Activated T-helper 1 cell treated with anti-CD3 and anti-CD28 coated beads, Interleukin-12 subunit alpha, Interleukin-12 subunit beta, Interleukin-2, Interleukin-4 antibody, amounts not matched to agents 30 ng/mL and 10 ng/mL and 1 ng/mL, durations not matched to agents 14 hours and 24 hours and 36 hours (primary cell): ENCODE data around the gene OLFM3. TPM values are rescaled to one million over a fixed set of nuclear protein-coding genes. Genes with fewer than 3 reads are reported as not detected.

Experiments
- DNase-seq: peaks from one replicate; pipeline ENCODE4 v3.0.0; 2021; ENCODE audit warnings: low spot score
- H3K27ac Mint-ChIP-seq: one replicate; pipeline ENCODE4 v1.8.0; 2021; ENCODE audit warnings: mild to moderate bottlenecking, mixed read lengths
- H3K27me3 Mint-ChIP-seq: one replicate; pipeline ENCODE4 v1.8.0; 2022; ENCODE audit warnings: mild to moderate bottlenecking, moderate library complexity, mixed read lengths; ENCODE audit not compliant: insufficient read depth
- H3K36me3 Mint-ChIP-seq: one replicate; pipeline ENCODE4 v1.8.0; 2021; ENCODE audit warnings: low read depth, mixed read lengths
- H3K4me1 Mint-ChIP-seq: one replicate; pipeline ENCODE4 v1.8.0; 2021; ENCODE audit warnings: low read depth, mixed read lengths
- H3K4me3 Mint-ChIP-seq: one replicate; pipeline ENCODE4 v1.8.0; 2021; ENCODE audit warnings: mild to moderate bottlenecking, moderate library complexity, mixed read lengths
- H3K9me3 Mint-ChIP-seq: one replicate; pipeline ENCODE4 v1.8.0; 2021; ENCODE audit warnings: mixed read lengths
- intact Hi-C: fragments of 100-400 bp; cut with micrococcal nuclease; formaldehyde crosslinking; loops from one replicate; pipeline ENCODE4 v1.15.1; 2024
- total RNA-seq: library from RNA; stranded (reverse); gene quantifications from 2 replicates; pipeline ENCODE4 v1.2.3, GENCODE V29; 2022

The OLFM3 gene
- total RNA-seq, 1 donor from 2014 or later = not detected

- Mint-ChIP-seq H3K9me3 (no peaks in the 10 kb centered on the region), H3K27ac (no peak overlapping the region), H3K4me1 (no peaks in the 10 kb centered on the region), H3K36me3 (no peaks in the 10 kb centered on the region), H3K27me3 (no peaks in the 10 kb centered on the region), H3K4me3 (no peak overlapping the region)
- DNase-seq = no peak
- intact Hi-C loops = no loop called here
Observed at GRCh38 chr1:101928829-101929228, 67.9 kb downstream of the OLFM3 start.

- no peak for DNase-seq
- Mint-ChIP-seq H3K27ac (no peak overlapping the region), H3K36me3 (no peaks in the 10 kb centered on the region), H3K9me3 (no peaks in the 10 kb centered on the region), H3K27me3 (no peaks in the 10 kb centered on the region), H3K4me1 (no peaks in the 10 kb centered on the region), H3K4me3 (no peak overlapping the region)
- intact Hi-C loops = no loop called here
Observed at GRCh38 chr1:101924700-101925099, 72.0 kb downstream of the OLFM3 start.

GRCh38 chr1:101920577-101920976, 76.1 kb downstream of the OLFM3 start:
- no peaks in the 10 kb centered on the region for H3K27me3 Mint-ChIP-seq
- no peak for DNase-seq
- H3K4me3 Mint-ChIP-seq = no peak overlapping the region
- H3K4me1 Mint-ChIP-seq = no peaks in the 10 kb centered on the region
- no peaks in the 10 kb centered on the region for H3K36me3 Mint-ChIP-seq
- no peaks in the 10 kb centered on the region for H3K9me3 Mint-ChIP-seq
- intact Hi-C loops = no loop called here
- no peak overlapping the region for H3K27ac Mint-ChIP-seq

- Mint-ChIP-seq H3K27me3 (no peaks in the 10 kb centered on the region), H3K36me3 (no peaks in the 10 kb centered on the region), H3K9me3 (no peaks in the 10 kb centered on the region), H3K4me1 (no peaks in the 10 kb centered on the region), H3K4me3 (no peak overlapping the region), H3K27ac (no peak overlapping the region)
- DNase-seq = no peak
- intact Hi-C loops = no loop called here
Observed at GRCh38 chr1:101918277-101918676, 78.4 kb downstream of the OLFM3 start.

GRCh38 chr1:101915597-101915996, 81.1 kb downstream of the OLFM3 start:
- H3K27ac Mint-ChIP-seq = no peak overlapping the region
- H3K9me3 Mint-ChIP-seq = no peaks in the 10 kb centered on the region
- intact Hi-C loops = no loop called here
- H3K4me1 Mint-ChIP-seq = no peaks in the 10 kb centered on the region
- no peaks in the 10 kb centered on the region for H3K36me3 Mint-ChIP-seq
- H3K4me3 Mint-ChIP-seq = no peak overlapping the region
- no peaks in the 10 kb centered on the region for H3K27me3 Mint-ChIP-seq
- DNase-seq = no peak

- Mint-ChIP-seq H3K36me3 (no peaks in the 10 kb centered on the region), H3K4me3 (no peak overlapping the region), H3K27ac (no peak overlapping the region), H3K27me3 (no peaks in the 10 kb centered on the region), H3K9me3 (no peaks in the 10 kb centered on the region), H3K4me1 (no peaks in the 10 kb centered on the region)
- DNase-seq = no peak
- intact Hi-C loops = no loop called here
Observed at GRCh38 chr1:101914473-101915242, 82.1 kb downstream of the OLFM3 start.

- H3K4me3 Mint-ChIP-seq = no peak overlapping the region
- H3K36me3 Mint-ChIP-seq = no peaks in the 10 kb centered on the region
- no peak for DNase-seq
- H3K27me3 Mint-ChIP-seq = peaks cover 2% of the 10 kb centered on the region
- H3K4me1 Mint-ChIP-seq = no peaks in the 10 kb centered on the region
- no peak overlapping the region for H3K27ac Mint-ChIP-seq
- H3K9me3 Mint-ChIP-seq = no peaks in the 10 kb centered on the region
- intact Hi-C loops = no loop called here
Observed at GRCh38 chr1:101911894-101912293, 84.8 kb downstream of the OLFM3 start.

- H3K4me1 Mint-ChIP-seq = no peaks in the 10 kb centered on the region
- intact Hi-C loops = no loop called here
- H3K27me3 Mint-ChIP-seq = peaks cover 2% of the 10 kb centered on the region
- DNase-seq = no peak
- H3K4me3 Mint-ChIP-seq = no peak overlapping the region
- H3K36me3 Mint-ChIP-seq = no peaks in the 10 kb centered on the region
- no peaks in the 10 kb centered on the region for H3K9me3 Mint-ChIP-seq
- H3K27ac Mint-ChIP-seq = no peak overlapping the region
Observed at GRCh38 chr1:101908980-101909379, 87.7 kb downstream of the OLFM3 start.

- Mint-ChIP-seq H3K27ac (no peak overlapping the region), H3K4me1 (no peaks in the 10 kb centered on the region), H3K4me3 (no peak overlapping the region), H3K27me3 (peaks cover 2% of the 10 kb centered on the region), H3K36me3 (no peaks in the 10 kb centered on the region), H3K9me3 (no peaks in the 10 kb centered on the region)
- intact Hi-C loops = no loop called here
- DNase-seq = no peak
Observed at GRCh38 chr1:101907264-101907663, 89.5 kb downstream of the OLFM3 start.

- H3K9me3 Mint-ChIP-seq = no peaks in the 10 kb centered on the region
- no peak overlapping the region for H3K4me3 Mint-ChIP-seq
- intact Hi-C loops = no loop called here
- no peak for DNase-seq
- no peaks in the 10 kb centered on the region for H3K4me1 Mint-ChIP-seq
- no peaks in the 10 kb centered on the region for H3K36me3 Mint-ChIP-seq
- H3K27me3 Mint-ChIP-seq = peaks cover 2% of the 10 kb centered on the region
- H3K27ac Mint-ChIP-seq = no peak overlapping the region
Observed at GRCh38 chr1:101905283-101905835, 91.4 kb downstream of the OLFM3 start.

GRCh38 chr1:101902199-101902598, 94.5 kb downstream of the OLFM3 start:
- no peak for DNase-seq
- Mint-ChIP-seq H3K9me3 (no peaks in the 10 kb centered on the region), H3K4me3 (no peak overlapping the region), H3K27ac (no peak overlapping the region), H3K36me3 (no peaks in the 10 kb centered on the region), H3K27me3 (no peaks in the 10 kb centered on the region), H3K4me1 (no peaks in the 10 kb centered on the region)
- intact Hi-C loops = no loop called here

GRCh38 chr1:101898137-101898536, 98.6 kb downstream of the OLFM3 start:
- Mint-ChIP-seq H3K36me3 (no peaks in the 10 kb centered on the region), H3K4me1 (no peaks in the 10 kb centered on the region), H3K27ac (no peak overlapping the region), H3K27me3 (no peaks in the 10 kb centered on the region), H3K9me3 (no peaks in the 10 kb centered on the region), H3K4me3 (no peak overlapping the region)
- no peak for DNase-seq
- intact Hi-C loops = no loop called here

GRCh38 chr1:101884621-101885020, 112.1 kb downstream of the OLFM3 start:
- DNase-seq = no peak
- H3K36me3 Mint-ChIP-seq = no peaks in the 10 kb centered on the region
- no peak overlapping the region for H3K27ac Mint-ChIP-seq
- no peaks in the 10 kb centered on the region for H3K27me3 Mint-ChIP-seq
- H3K4me1 Mint-ChIP-seq = no peaks in the 10 kb centered on the region
- H3K9me3 Mint-ChIP-seq = no peaks in the 10 kb centered on the region
- H3K4me3 Mint-ChIP-seq = no peak overlapping the region
- intact Hi-C loops = no loop called here

- Mint-ChIP-seq H3K4me1 (no peaks in the 10 kb centered on the region), H3K27ac (no peak overlapping the region), H3K4me3 (no peak overlapping the region), H3K27me3 (no peaks in the 10 kb centered on the region), H3K36me3 (no peaks in the 10 kb centered on the region), H3K9me3 (no peaks in the 10 kb centered on the region)
- intact Hi-C loops = no loop called here
- no peak for DNase-seq
Observed at GRCh38 chr1:101875891-101876290, 120.8 kb downstream of the OLFM3 start.
